NB4 (cell line): Measurements from ENCODE around the gene KRT1.

ENCODE experiments used
- DNase-seq: peaks from one replicate; pipeline ENCODE4 v3.0.0; 2010; ENCODE audit warnings: low read depth
- H3K4me3 ChIP-seq: one replicate; pipeline ENCODE4 v1.5.1; 2011; ENCODE audit warnings: mild to moderate bottlenecking, low read depth, low read length, moderate library complexity
- MYC ChIP-seq: IDR thresholded peaks from 2 replicates; pipeline ENCODE4 v1.6.1; 2011; ENCODE audit warnings: low read depth, low read length
- POLR2A ChIP-seq: IDR thresholded peaks from 2 replicates; pipeline ENCODE4 v1.6.1; 2011; ENCODE audit warnings: mild to moderate bottlenecking; ENCODE audit not compliant: insufficient read length; ENCODE audit errors: extremely low read depth
- TF ChIP-seq, protein P1 (sequence below): IDR thresholded peaks from 2 replicates; pipeline ENCODE4 v1.6.1; 2011; ENCODE audit warnings: low read depth, low read length
- TF ChIP-seq, protein P2 (sequence below): IDR thresholded peaks from one replicate; pipeline ENCODE4 v1.5.1; 2012; ENCODE audit warnings: low read depth, low read length

Gene KRT1

DNA sequence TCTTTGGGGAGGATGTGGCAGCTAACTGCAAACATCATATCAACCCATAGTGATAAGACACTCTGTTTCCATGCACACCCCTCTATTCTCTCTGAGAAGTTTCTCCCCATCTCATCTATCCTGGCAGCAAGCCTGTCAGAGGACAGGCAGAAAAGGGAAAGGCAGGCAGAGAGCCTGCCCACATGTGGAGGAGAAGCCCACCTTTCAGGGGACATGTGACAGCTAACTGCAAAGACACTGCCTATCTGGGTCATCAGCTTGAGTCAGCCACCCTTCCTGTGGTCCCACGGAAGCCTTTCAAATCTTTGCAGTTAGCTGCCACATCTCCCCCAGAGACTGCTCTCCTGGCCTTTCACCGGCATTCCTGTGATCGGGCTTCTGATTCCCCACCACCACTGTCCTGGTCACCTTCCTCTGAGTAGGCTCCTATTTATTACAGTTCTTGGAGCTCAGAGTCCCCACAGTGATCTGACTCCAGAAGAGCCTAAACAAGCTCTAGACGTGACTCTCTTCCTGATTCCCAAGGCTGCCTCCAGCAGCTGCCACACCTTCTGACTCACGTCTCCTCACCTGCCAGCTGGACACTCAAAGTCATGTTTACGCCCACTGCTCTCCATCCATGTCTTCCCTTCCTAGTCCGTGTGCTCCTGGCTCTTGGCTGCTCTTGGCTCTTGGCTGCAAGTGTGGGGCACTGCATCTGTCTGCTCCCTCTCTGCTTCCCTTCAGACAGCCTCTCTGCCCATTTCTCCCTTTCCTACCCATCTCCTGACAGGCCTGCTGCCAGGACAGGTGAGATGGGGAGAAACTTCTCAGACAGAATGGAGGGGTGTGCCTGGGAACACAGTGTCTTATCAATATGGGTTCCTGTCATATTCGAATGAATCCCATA lies 7.5 kb upstream of the KRT1 start:
- no peak overlapping the region for H3K4me3 ChIP-seq
- DNase-seq = no peak
- TF ChIP-seq POLR2A = no peak
- TF ChIP-seq, protein P1, sequence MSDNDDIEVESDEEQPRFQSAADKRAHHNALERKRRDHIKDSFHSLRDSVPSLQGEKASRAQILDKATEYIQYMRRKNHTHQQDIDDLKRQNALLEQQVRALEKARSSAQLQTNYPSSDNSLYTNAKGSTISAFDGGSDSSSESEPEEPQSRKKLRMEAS = no peak
- TF ChIP-seq MYC = no peak
- TF ChIP-seq, protein P2, sequence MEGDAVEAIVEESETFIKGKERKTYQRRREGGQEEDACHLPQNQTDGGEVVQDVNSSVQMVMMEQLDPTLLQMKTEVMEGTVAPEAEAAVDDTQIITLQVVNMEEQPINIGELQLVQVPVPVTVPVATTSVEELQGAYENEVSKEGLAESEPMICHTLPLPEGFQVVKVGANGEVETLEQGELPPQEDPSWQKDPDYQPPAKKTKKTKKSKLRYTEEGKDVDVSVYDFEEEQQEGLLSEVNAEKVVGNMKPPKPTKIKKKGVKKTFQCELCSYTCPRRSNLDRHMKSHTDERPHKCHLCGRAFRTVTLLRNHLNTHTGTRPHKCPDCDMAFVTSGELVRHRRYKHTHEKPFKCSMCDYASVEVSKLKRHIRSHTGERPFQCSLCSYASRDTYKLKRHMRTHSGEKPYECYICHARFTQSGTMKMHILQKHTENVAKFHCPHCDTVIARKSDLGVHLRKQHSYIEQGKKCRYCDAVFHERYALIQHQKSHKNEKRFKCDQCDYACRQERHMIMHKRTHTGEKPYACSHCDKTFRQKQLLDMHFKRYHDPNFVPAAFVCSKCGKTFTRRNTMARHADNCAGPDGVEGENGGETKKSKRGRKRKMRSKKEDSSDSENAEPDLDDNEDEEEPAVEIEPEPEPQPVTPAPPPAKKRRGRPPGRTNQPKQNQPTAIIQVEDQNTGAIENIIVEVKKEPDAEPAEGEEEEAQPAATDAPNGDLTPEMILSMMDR = no peak

DNA sequence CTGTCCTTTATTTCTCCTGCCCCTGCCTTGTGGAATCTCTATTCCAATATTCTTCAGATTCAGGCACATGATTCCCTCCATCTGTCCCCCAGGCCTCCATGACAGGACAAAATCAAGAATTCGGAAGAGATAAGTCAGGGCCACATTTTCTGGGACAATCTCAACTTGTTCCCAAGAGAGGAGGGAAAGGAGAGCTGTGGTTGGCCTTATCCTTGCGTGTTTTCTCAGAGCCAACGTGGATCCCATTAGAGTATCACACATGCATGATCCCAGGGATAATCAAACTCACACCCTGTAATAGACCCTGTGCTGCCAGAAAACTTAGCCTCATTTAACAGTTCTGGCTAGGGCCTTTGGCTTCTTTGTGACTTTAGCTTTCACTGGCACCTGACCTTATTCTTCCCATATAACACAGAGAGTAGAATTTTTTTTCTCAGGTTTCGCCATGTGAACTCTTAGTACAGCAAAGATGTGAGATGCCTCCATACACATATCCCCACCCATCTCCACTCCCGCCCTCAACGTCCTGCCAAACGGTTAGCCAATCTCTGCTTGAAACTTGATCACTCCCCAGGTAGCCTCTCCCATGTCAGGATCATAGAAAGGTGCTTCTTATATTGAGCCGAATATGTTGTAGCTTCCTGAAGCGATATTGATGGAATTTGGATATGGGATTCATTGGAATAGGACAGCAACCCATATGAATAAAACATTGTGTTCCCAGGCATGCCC lies 6.7 kb upstream of the KRT1 start:
- TF ChIP-seq POLR2A (no peak), MYC (no peak)
- TF ChIP-seq, protein P2 = no peak
- TF ChIP-seq, protein P1 = no peak
- no peak overlapping the region for H3K4me3 ChIP-seq
- DNase-seq = no peak

DNA sequence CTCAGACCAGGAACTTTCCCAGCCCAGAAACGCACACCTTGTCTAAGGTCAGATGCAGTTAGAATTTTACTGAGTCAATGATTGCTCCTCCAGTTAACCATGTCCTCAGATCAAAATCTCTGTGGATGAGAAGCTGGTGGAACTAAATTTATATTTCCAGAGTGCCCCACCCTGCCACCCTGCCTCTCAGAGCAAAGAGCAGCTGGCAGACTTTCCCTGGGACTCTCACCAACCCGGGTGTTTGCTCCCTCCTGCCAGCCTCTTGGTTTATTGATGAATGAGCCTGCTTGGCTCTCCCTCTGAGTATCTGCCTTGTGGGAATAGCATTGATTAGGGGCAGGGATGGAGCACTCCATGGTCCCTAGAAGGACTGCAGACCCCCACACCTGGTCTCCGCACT lies 5.9 kb upstream of the KRT1 start:
- TF ChIP-seq, protein P2 = no peak
- TF ChIP-seq, protein P1 = no peak
- TF ChIP-seq MYC (no peak), POLR2A (no peak)
- no peak for DNase-seq
- no peak overlapping the region for H3K4me3 ChIP-seq

DNA sequence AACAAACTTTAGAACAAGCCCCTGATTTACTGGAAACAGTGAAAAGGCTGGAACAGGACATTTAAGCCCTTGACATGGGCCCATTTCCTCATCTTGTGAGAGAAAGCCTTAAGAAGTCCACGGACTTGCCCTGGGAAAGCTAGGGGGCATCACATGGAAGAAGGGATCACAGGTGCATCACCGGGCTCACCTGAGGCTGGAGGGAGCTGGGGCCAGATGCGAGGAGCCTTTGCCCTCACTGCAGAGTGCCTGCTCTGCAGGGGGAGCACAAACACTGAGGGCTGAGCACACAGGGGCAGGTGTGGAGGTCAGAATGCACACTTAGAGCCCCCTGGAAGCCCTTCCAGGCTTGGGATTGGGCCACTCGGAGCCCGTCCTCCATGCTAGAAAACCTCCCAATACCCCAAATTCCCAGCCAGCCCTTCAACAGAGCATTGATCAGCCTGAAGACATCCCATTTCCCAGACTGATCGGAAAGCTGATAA lies 5.2 kb upstream of the KRT1 start:
- H3K4me3 ChIP-seq = no peak overlapping the region
- no peak for DNase-seq
- TF ChIP-seq POLR2A (no peak), MYC (no peak)
- TF ChIP-seq, protein P2 = no peak
- TF ChIP-seq, protein P1 = no peak

DNA sequence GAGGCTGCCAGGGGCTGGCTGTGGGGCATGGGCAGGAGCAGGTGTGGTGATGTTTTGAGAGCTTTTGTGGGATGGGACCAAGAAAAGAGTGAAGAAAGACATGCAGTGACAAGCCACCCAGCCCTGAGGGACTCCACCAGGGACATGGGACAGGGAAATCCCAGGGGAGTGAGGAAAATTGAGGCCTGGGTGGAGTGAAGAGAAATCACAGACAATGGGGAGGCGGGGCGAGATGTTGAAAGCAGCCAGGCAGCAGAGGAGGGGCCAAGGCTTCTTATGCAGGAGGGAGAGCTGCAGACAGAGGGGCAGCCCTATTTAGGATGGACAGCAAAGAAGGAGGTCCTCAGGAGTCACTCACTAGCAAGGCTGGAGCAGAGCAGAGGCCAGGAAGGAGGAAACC lies 4.2 kb upstream of the KRT1 start:
- no peak overlapping the region for H3K4me3 ChIP-seq
- TF ChIP-seq POLR2A (no peak), MYC (no peak)
- TF ChIP-seq, protein P2 = no peak
- TF ChIP-seq, protein P1 = no peak
- no peak for DNase-seq
